IMR-90 (cell line): ENCODE data around the gene ARL4A. TPM values are rescaled to one million over a fixed set of nuclear protein-coding genes. Genes with fewer than 3 reads are reported as not detected.

Source experiments
- ATAC-seq: fragments of 200-7000 bp; cut with Tn5 transposase; 2 replicates; pipeline ENCODE4 v1.9.1; 2020; ENCODE audit warnings: low read depth, mild to moderate bottlenecking, moderate library complexity
- BruUV-seq: library from RNA; stranded (reverse); fragments of 400-500 nt; replicated peaks from 2 replicates; lab custom pipeline; 2021; lab: Mats Ljungman, UMichigan
- CTCF ChIA-PET: fragments of 300-600 bp; formaldehyde crosslinking; extraction: SDS; loops from one replicate; lab custom pipeline; 2021; ENCODE audit warnings: antibody characterized with exemption; lab: Yijun Ruan, JAX
- POLR2A ChIA-PET: fragments of 300-600 bp; sonication (Branson Sonifier 250); formaldehyde crosslinking; loops from one replicate; lab custom pipeline; 2022; ENCODE audit warnings: antibody characterized with exemption; ENCODE audit not compliant: unreplicated experiment; lab: Charles Lee
- DNase-seq: peaks from one replicate; pipeline ENCODE4 v3.0.0; 2013
- H2AFZ ChIP-seq: replicated peaks from 2 replicates; pipeline ENCODE3; 2013; ENCODE audit warnings: low read length, mild to moderate bottlenecking; ENCODE audit not compliant: poor library complexity
- H2AK5ac ChIP-seq: 2 replicates; pipeline ENCODE4 v1.6.1; 2013; ENCODE audit warnings: low read depth, low read length, inconsistent platforms
- H2AK9ac ChIP-seq: replicated peaks from 2 replicates; pipeline ENCODE3; 2013; ENCODE audit warnings: mild to moderate bottlenecking, low read depth, low read length, moderate library complexity; ENCODE audit not compliant: poor library complexity
- H2BK120ac ChIP-seq: 2 replicates; pipeline ENCODE4 v1.6.1; 2013; ENCODE audit warnings: low read depth, low read length, inconsistent platforms
- H2BK15ac ChIP-seq: 3 replicates; pipeline ENCODE4 v1.6.1; 2013; ENCODE audit warnings: low read depth, low read length, inconsistent platforms
- H2BK20ac ChIP-seq: 2 replicates; pipeline ENCODE4 v1.6.1; 2013; ENCODE audit warnings: low read depth, mild to moderate bottlenecking, inconsistent platforms, low read length, moderate library complexity
- H2BK5ac ChIP-seq: 2 replicates; pipeline ENCODE4 v1.6.1; 2013; ENCODE audit warnings: mild to moderate bottlenecking, low read depth, low read length, inconsistent platforms; ENCODE audit not compliant: poor library complexity, severe bottlenecking
- H3K14ac ChIP-seq: replicated peaks from 2 replicates; pipeline ENCODE4 v1.6.1; 2013; ENCODE audit warnings: low read depth, low read length, inconsistent platforms
- H3K18ac ChIP-seq: 2 replicates; pipeline ENCODE4 v1.6.1; 2013; ENCODE audit warnings: low read depth, low read length, control low read depth
- H3K23ac ChIP-seq: 2 replicates; pipeline ENCODE4 v1.6.1; 2013; ENCODE audit warnings: low read depth, low read length, inconsistent platforms
- H3K27ac ChIP-seq: 2 replicates; pipeline ENCODE4 v1.5.1; 2013; ENCODE audit warnings: mild to moderate bottlenecking, control low read depth, low read length; ENCODE audit not compliant: insufficient read depth
- H3K27me3 ChIP-seq: 2 replicates; pipeline ENCODE4 v1.6.1; 2013; ENCODE audit warnings: low read length; ENCODE audit not compliant: control insufficient read depth, insufficient read depth
- H3K36me3 ChIP-seq: 2 replicates; pipeline ENCODE4 v1.6.1; 2013; ENCODE audit warnings: low read length, mixed read lengths; ENCODE audit not compliant: control insufficient read depth, insufficient read depth
- H3K4ac ChIP-seq: 2 replicates; pipeline ENCODE4 v1.6.1; 2013; ENCODE audit warnings: low read depth, low read length, inconsistent platforms
- H3K4me1 ChIP-seq: 2 replicates; pipeline ENCODE4 v1.6.1; 2013; ENCODE audit warnings: low read length, mixed read lengths; ENCODE audit not compliant: control insufficient read depth, insufficient read depth
- H3K4me2 ChIP-seq: 2 replicates; pipeline ENCODE4 v1.6.1; 2013; ENCODE audit warnings: low read depth, mild to moderate bottlenecking, control low read depth, low read length, moderate library complexity
- H3K4me3 ChIP-seq: 2 replicates; pipeline ENCODE4 v1.5.1; 2013; ENCODE audit warnings: low read depth, mild to moderate bottlenecking, control low read depth, low read length, moderate library complexity; ENCODE audit not compliant: insufficient read depth
- H3K56ac ChIP-seq: 2 replicates; pipeline ENCODE4 v1.6.1; 2013; ENCODE audit warnings: low read length, inconsistent platforms; ENCODE audit not compliant: insufficient read depth; ENCODE audit errors: extremely low read depth
- H3K79me1 ChIP-seq, 2 experiments: 2 replicates each; pipeline ENCODE4 v1.6.1; 2013; ENCODE audit warnings: low read length in 2 of 2, inconsistent platforms in 1 of 2, low read depth in 1 of 2
- H3K9ac ChIP-seq: 2 replicates; pipeline ENCODE4 v1.6.1; 2013; ENCODE audit warnings: low read depth, low read length, control low read depth
- H3K9me1 ChIP-seq: 2 replicates; pipeline ENCODE4 v1.6.1; 2013; ENCODE audit warnings: low read length, inconsistent platforms; ENCODE audit not compliant: insufficient read depth
- H3K9me3 ChIP-seq: 2 replicates; pipeline ENCODE4 v1.6.1; 2013; ENCODE audit warnings: low read length; ENCODE audit not compliant: control insufficient read depth, insufficient read depth
- H4K20me1 ChIP-seq: 2 replicates; pipeline ENCODE4 v1.6.1; 2013; ENCODE audit warnings: low read length, inconsistent platforms; ENCODE audit not compliant: insufficient read depth
- H4K5ac ChIP-seq: 2 replicates; pipeline ENCODE4 v1.6.1; 2013; ENCODE audit warnings: mild to moderate bottlenecking, low read depth, low read length, control low read depth
- H4K8ac ChIP-seq, 2 experiments: 2 replicates each; pipeline ENCODE4 v1.6.1; 2013; ENCODE audit warnings: low read depth in 2 of 2, low read length in 2 of 2, control low read depth in 1 of 2, inconsistent platforms in 1 of 2
- H4K91ac ChIP-seq: 2 replicates; pipeline ENCODE4 v1.6.1; 2013; ENCODE audit warnings: low read depth, low read length, inconsistent platforms; ENCODE audit not compliant: insufficient read depth
- BHLHE40 ChIP-seq: fragments of 150-350 bp; IDR thresholded peaks from 2 replicates; pipeline ENCODE4 v1.6.1; 2016; ENCODE audit warnings: mild to moderate bottlenecking, low read depth, low read length
- CHD1 ChIP-seq: IDR thresholded peaks from 2 replicates; pipeline ENCODE4 v1.6.1; 2012; ENCODE audit warnings: low read depth, low read length, improper control_type of control experiment
- CTCF ChIP-seq: conservative IDR thresholded peaks from 2 replicates; pipeline ENCODE4 v1.5.1; 2012; ENCODE audit warnings: mild to moderate bottlenecking, low read depth, low read length, improper control_type of control experiment
- ELK1 ChIP-seq: fragments of 150-350 bp; IDR thresholded peaks from 2 replicates; pipeline ENCODE4 v1.6.1; 2016; ENCODE audit warnings: low read depth, mild to moderate bottlenecking, low read length, moderate library complexity, borderline replicate concordance
- FOS ChIP-seq: fragments of 150-350 bp; IDR thresholded peaks from 2 replicates; pipeline ENCODE4 v1.6.1; 2016; ENCODE audit warnings: low read depth, low read length
- MXI1 ChIP-seq: IDR thresholded peaks from 2 replicates; pipeline ENCODE4 v1.6.1; 2012; ENCODE audit warnings: low read depth, mild to moderate bottlenecking, low read length, moderate library complexity, borderline replicate concordance
- POLR2A ChIP-seq: IDR thresholded peaks from 2 replicates; pipeline ENCODE4 v1.6.1; 2012; ENCODE audit warnings: mild to moderate bottlenecking, low read depth, low read length
- RAD21 ChIP-seq: IDR thresholded peaks from 2 replicates; pipeline ENCODE4 v1.6.1; 2012; ENCODE audit warnings: low read length, improper control_type of control experiment
- RCOR1 ChIP-seq: IDR thresholded peaks from 2 replicates; pipeline ENCODE4 v1.6.1; 2012; ENCODE audit warnings: mild to moderate bottlenecking, low read length, improper control_type of control experiment; ENCODE audit not compliant: insufficient replicate concordance
- RFX5 ChIP-seq: IDR thresholded peaks from 2 replicates; pipeline ENCODE4 v1.8.0; 2012; ENCODE audit warnings: low read depth, mild to moderate bottlenecking, low read length, moderate library complexity
- SMC3 ChIP-seq: fragments of 150-350 bp; IDR thresholded peaks from 2 replicates; pipeline ENCODE4 v1.6.1; 2016; ENCODE audit warnings: low read depth, mild to moderate bottlenecking, antibody characterized with exemption, low read length, moderate library complexity
- USF2 ChIP-seq: fragments of 150-350 bp; IDR thresholded peaks from 2 replicates; pipeline ENCODE4 v1.6.1; 2017; ENCODE audit warnings: mild to moderate bottlenecking, antibody characterized with exemption, low read length, low read depth
- WGBS, 2 experiments: methylation state at CpG; one replicate each; pipeline versions ENCODE4 v1.1.5 to v1.1.7; 2013; ENCODE audit warnings: missing lambda C conversion rate in 2 of 2; ENCODE audit not compliant: insufficient read length in 1 of 2; ENCODE audit errors: extremely low coverage in 2 of 2; 5-methylcytosine and 5-hydroxymethylcytosine counted together
- dilution Hi-C: fragments of 300-500 bp; cut with HindIII; formaldehyde crosslinking; loops from one replicate; pipeline ENCODE4 v1.14.3; 2018; ENCODE audit warnings: low sequenced_read_pairs; ENCODE audit not compliant: unreplicated experiment
- in situ Hi-C: fragments of 300-500 bp; cut with MboI; formaldehyde crosslinking; loops from 3 replicates; pipeline ENCODE4 v1.14.3; 2019; ENCODE audit warnings: low sequenced_read_pairs, inconsistent platforms, mixed read lengths
- intact Hi-C: fragments of 100-400 bp; cut with micrococcal nuclease; formaldehyde crosslinking; loops from 2 replicates; pipeline ENCODE4 v1.10.0; 2022
- polyA plus RNA-seq, 3 experiments: library from polyadenylated mRNA; depleted of rRNA; stranded (reverse); fragments of >200 nt; gene quantifications; 2 replicates each; pipeline ENCODE4 v1.2.3, GENCODE V29; 2012; ENCODE audit warnings: low replicate concordance in 1 of 3
- total RNA-seq: library from RNA; depleted of rRNA; stranded (reverse); fragments of >200 nt; gene quantifications from 2 replicates; pipeline ENCODE4 v1.2.3, GENCODE V29; 2012

The ARL4A gene
- total and polyA plus RNA-seq, 2 of the 4 experiments (the other 2 are of a cell fraction), result 13.7 to 22.4 TPM

GRCh38 chr7:12674053-12674452 lies 13.4 kb upstream of the ARL4A start:
- CTCF ChIA-PET, result no interaction called here
- H3K4ac ChIP-seq, result no peak overlapping the region
- H3K56ac ChIP-seq, result no peak overlapping the region
- no peaks in the 10 kb centered on the region for H3K79me1 ChIP-seq
- H3K27ac ChIP-seq, result no peak overlapping the region
- H3K14ac ChIP-seq, result no peak overlapping the region
- peaks cover 2% of the 10 kb centered on the region; the same call in 1 of the 2 replicates for H3K9me3 ChIP-seq
- H3K36me3 ChIP-seq, result no peaks in the 10 kb centered on the region
- no peak overlapping the region for H2AK9ac ChIP-seq
- no peak overlapping the region for H4K8ac ChIP-seq
- H3K18ac ChIP-seq, result no peak overlapping the region
- H3K9ac ChIP-seq, result no peak overlapping the region
- H2BK15ac ChIP-seq, result no peak overlapping the region
- H3K9me1 ChIP-seq, result peaks cover 4% of the 10 kb centered on the region; the same call in 1 of the 2 replicates
- H4K91ac ChIP-seq, result no peak overlapping the region
- no peak overlapping the region for H2AK5ac ChIP-seq
- no CpG with 5 or more reads among the region's 2 CpGs for WGBS, 2 experiments
- no peak overlapping the region for H2BK5ac ChIP-seq
- intact Hi-C loops, result no loop called here
- no TSS peak for BruUV-seq
- no peak overlapping the region for H2AFZ ChIP-seq
- no peak overlapping the region for H2BK120ac ChIP-seq
- H3K27me3 ChIP-seq, result no peaks in the 10 kb centered on the region
- H3K4me2 ChIP-seq, result no peak overlapping the region
- DNase-seq (no peak), ATAC-seq (no peak)
- TF ChIP-seq SMC3 (no peak), CTCF (no peak), RFX5 (no peak), FOS (no peak), BHLHE40 (no peak), USF2 (no peak), POLR2A (no peak), ELK1 (no peak), RCOR1 (no peak), CHD1 (no peak), MXI1 (no peak), RAD21 (no peak)
- POLR2A ChIA-PET, result no interaction called here
- H3K23ac ChIP-seq, result no peak overlapping the region
- peaks cover 5% of the 10 kb centered on the region for H3K4me1 ChIP-seq
- in situ Hi-C loops, result loop anchor here (25.0 kb wide), 1 partner anchor 1313 kb away; the partner anchor contains the start of gene ETV1
- H4K20me1 ChIP-seq, result no peaks in the 10 kb centered on the region
- dilution Hi-C loops, result no loop called here
- no peak overlapping the region for H2BK20ac ChIP-seq
- H4K5ac ChIP-seq, result no peak overlapping the region
- H3K4me3 ChIP-seq, result no peak overlapping the region
